ENCODE results near the gene SERPINE1.

Gene SERPINE1

DNA sequence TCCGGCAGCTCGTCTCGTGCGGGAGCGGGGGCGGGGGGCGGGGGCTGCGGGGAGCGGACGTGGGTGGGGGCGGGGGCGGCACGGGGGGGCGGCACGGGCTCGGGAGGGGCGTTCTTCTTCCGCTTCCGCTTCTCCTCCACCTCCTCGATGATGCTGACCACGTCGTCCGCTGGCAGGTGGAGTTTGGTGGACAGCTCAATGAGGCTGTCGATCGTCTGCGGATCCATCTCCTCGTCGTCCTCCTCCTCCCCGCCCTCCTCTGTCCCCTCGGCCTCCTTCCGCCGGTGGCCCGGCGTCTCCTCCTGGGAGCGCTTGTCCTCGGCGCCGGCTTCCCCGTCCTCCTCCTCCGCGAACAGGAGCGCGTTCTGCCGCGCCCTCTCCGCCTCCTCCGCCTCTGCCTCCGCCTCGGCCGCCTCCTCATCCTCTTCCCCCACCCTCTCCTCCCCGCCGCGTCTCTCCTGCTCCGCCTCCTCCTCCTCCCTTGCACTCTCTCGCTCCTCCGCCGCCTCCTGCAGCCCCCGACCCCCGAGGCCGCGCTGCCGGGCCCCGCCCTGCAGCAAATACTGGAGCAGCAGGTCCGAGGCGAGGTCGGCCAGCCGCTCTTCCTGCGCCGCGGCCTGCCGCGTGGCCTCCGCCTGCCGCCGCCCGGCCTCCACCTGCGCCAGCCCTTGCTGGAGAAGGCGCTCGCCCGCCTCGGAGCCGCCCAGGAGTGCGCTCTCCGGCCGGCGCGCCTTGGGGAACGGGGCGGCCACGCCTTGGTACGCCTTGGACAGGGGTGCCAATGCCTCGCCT lies 36.6 kb downstream of the SERPINE1 start:
- Histone ChIP-seq H3K36me3 (ENCODE audit: low read length) (no peaks in the 10 kb centered on the region), H4K20me1 (ENCODE audit: low read depth, low read length) (no peaks in the 10 kb centered on the region), H3K9me3 (ENCODE audit: insufficient read depth, low read length) (no peaks in the 10 kb centered on the region), H2AFZ (ENCODE audit: low read depth, low read length, severe bottlenecking) (peak overlapping the region; percentile 52), H3K4me2 (ENCODE audit: low read depth, low read length, poor library complexity, severe bottlenecking) (peak overlapping the region; percentile 76), H3K9me2 (replicated peaks; ENCODE audit: insufficient read depth, low read length) (no peaks in the 10 kb centered on the region), H3K27ac (ENCODE audit: low read depth, low read length) (peak overlapping the region; percentile 59), H3F3A (ENCODE audit: insufficient read depth) (peaks cover 7% of the 10 kb centered on the region; the same call in 1 of the 2 replicates), H3K27me3 (ENCODE audit: low read length) (no peaks in the 10 kb centered on the region), H3K79me2 (ENCODE audit: insufficient read depth, low read length) (no peaks in the 10 kb centered on the region), H3K4me3 (ENCODE audit: insufficient read depth, low read length, poor library complexity, severe bottlenecking) (peak overlapping the region; percentile 62), H3K9ac (ENCODE audit: low read length) (peak overlapping the region; percentile 61)
- TF ChIP-seq CTCF (IDR thresholded peaks at IDR 0.05; ENCODE audit: insufficient read depth, low read length, poor library complexity, severe bottlenecking) (no peak), EZH2phosphoT487 (conservative IDR thresholded peaks at IDR 0.05; ENCODE audit: low read length) (no peak)

GRCh38 chr7:101164071-101164840 lies 37.4 kb downstream of the SERPINE1 start:
- Histone ChIP-seq H3K4me2 (ENCODE audit: low read depth, low read length, poor library complexity, severe bottlenecking) (peak overlapping the region; percentile 76), H3K4me3 (ENCODE audit: insufficient read depth, low read length, poor library complexity, severe bottlenecking) (peak overlapping the region; percentile 62), H4K20me1 (ENCODE audit: low read depth, low read length) (no peaks in the 10 kb centered on the region), H3K79me2 (ENCODE audit: insufficient read depth, low read length) (no peaks in the 10 kb centered on the region), H3K27me3 (ENCODE audit: low read length) (no peaks in the 10 kb centered on the region), H2AFZ (ENCODE audit: low read depth, low read length, severe bottlenecking) (no peak overlapping the region), H3K36me3 (ENCODE audit: low read length) (no peaks in the 10 kb centered on the region), H3F3A (ENCODE audit: insufficient read depth) (peaks cover 7% of the 10 kb centered on the region; the same call in 1 of the 2 replicates), H3K27ac (ENCODE audit: low read depth, low read length) (no peak overlapping the region), H3K9me3 (ENCODE audit: insufficient read depth, low read length) (no peaks in the 10 kb centered on the region), H3K9ac (ENCODE audit: low read length) (peak overlapping the region; percentile 61; the same call in 1 of the 2 replicates), H3K9me2 (replicated peaks; ENCODE audit: insufficient read depth, low read length) (no peaks in the 10 kb centered on the region)
- TF ChIP-seq CTCF (IDR thresholded peaks at IDR 0.05; ENCODE audit: insufficient read depth, low read length, poor library complexity, severe bottlenecking), result no peak
- no peak for TF ChIP-seq EZH2phosphoT487 (conservative IDR thresholded peaks at IDR 0.05; ENCODE audit: low read length)

- H4K20me1 ChIP-seq (ENCODE audit: low read depth, low read length), result no peaks in the 10 kb centered on the region
- H3K27me3 ChIP-seq (ENCODE audit: low read length), result no peaks in the 10 kb centered on the region
These were observed 38.4 kb downstream of the SERPINE1 start, which contains the start of gene VGF for GRCh38 chr7:101165075-101165957. VGF (minus strand) TSS chr7:101165569; CDS start chr7:101164843, 726 bp downstream.

More at GRCh38 chr7:101165075-101165957, 38.4 kb downstream of the SERPINE1 start, which contains the start of gene VGF:
- no peak within 1 kb of the TSS for H3K27ac ChIP-seq (ENCODE audit: low read depth, low read length)
- peak within 1 kb of the TSS; percentile 11 for H3K4me3 ChIP-seq (ENCODE audit: insufficient read depth, low read length, poor library complexity, severe bottlenecking)
- peak within 1 kb of the TSS; percentile 37 for H3K4me2 ChIP-seq (ENCODE audit: low read depth, low read length, poor library complexity, severe bottlenecking)
- TF ChIP-seq EZH2phosphoT487 (conservative IDR thresholded peaks at IDR 0.05; ENCODE audit: low read length) (no peak), CTCF (IDR thresholded peaks at IDR 0.05; ENCODE audit: insufficient read depth, low read length, poor library complexity, severe bottlenecking) (no peak)
- H3F3A ChIP-seq (ENCODE audit: insufficient read depth), result peaks cover 7% of the 10 kb centered on the region; the same call in 1 of the 2 replicates
- no peaks in the 10 kb centered on the region for H3K9me3 ChIP-seq (ENCODE audit: insufficient read depth, low read length)
- no peak within 1 kb of the TSS for H2AFZ ChIP-seq (ENCODE audit: low read depth, low read length, severe bottlenecking)
- H3K9me2 ChIP-seq (replicated peaks; ENCODE audit: insufficient read depth, low read length), result no peaks in the 10 kb centered on the region
- no peaks in the 10 kb centered on the region for H3K36me3 ChIP-seq (ENCODE audit: low read length)
- H3K9ac ChIP-seq (ENCODE audit: low read length), result no peak within 1 kb of the TSS
- no peaks in the 10 kb centered on the region for H3K79me2 ChIP-seq (ENCODE audit: insufficient read depth, low read length)

Data from SU-DHL-6 (cell line).